Measurements from ENCODE around the gene FRRS1L.

FRRS1L gene

DNA sequence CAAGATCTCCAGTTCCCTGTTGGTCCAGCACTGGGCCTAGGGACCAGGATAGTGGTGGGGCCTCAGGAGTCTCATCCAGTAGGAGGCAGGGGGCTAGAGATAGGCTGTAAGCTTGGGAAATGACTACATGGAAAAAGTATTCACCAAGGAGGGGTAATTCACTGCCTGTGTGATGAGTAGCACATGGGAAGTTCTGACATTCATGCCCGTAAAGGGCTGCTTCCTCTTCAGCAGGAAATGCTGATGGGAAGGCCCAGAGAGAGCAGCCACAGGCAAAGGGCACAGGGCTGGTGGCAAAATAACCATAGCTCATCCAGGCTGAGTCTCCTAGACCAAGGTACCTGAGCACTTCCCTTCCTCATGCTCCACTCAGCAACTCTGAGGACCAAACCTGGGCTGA lies 23.1 kb upstream of the FRRS1L start:
- DNase-seq (ENCODE audit: low read depth): no peak
- TF ChIP-seq, protein P1, sequence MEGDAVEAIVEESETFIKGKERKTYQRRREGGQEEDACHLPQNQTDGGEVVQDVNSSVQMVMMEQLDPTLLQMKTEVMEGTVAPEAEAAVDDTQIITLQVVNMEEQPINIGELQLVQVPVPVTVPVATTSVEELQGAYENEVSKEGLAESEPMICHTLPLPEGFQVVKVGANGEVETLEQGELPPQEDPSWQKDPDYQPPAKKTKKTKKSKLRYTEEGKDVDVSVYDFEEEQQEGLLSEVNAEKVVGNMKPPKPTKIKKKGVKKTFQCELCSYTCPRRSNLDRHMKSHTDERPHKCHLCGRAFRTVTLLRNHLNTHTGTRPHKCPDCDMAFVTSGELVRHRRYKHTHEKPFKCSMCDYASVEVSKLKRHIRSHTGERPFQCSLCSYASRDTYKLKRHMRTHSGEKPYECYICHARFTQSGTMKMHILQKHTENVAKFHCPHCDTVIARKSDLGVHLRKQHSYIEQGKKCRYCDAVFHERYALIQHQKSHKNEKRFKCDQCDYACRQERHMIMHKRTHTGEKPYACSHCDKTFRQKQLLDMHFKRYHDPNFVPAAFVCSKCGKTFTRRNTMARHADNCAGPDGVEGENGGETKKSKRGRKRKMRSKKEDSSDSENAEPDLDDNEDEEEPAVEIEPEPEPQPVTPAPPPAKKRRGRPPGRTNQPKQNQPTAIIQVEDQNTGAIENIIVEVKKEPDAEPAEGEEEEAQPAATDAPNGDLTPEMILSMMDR (IDR thresholded peaks at IDR 0.05; ENCODE audit: control insufficient read depth, insufficient read depth, low read depth, low read length, missing control alignments): no peak
- no peak overlapping the region for H3K4me3 ChIP-seq (ENCODE audit: control insufficient read depth, low read depth, low read length)

DNA sequence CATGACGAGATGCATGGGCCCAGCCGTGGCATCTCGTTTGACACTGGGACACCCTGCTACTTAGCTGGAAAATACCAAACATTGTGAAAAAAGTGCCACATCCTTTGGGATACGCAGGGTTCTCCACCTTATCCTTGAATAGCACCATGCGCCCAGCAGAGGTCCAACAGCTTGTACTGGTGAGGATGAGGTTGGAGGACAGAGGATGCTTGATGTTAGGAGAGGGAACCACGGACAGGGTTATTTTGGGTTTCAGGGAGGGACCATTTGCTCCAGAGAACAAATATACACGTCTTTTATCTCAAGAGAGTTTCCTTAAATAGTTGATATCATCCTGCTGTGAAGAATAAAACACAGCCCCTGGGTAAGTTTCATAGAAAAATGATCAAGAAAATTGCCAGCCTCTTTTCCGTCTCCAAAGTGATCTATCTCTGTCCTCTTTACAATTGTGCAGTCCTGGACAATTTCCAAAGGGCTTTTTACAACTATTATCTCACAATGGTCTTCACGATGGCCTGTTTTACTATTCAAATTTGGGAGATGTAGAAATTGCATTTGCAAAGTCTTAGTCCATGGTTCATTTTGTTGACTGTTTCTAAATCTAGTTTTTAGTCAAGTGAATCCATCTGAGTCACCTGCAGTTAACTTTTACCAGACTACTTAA lies 19.9 kb upstream of the FRRS1L start:
- H3K4me3 ChIP-seq (ENCODE audit: control insufficient read depth, low read depth, low read length): no peak overlapping the region
- TF ChIP-seq, protein P1 (IDR thresholded peaks at IDR 0.05; ENCODE audit: control insufficient read depth, insufficient read depth, low read depth, low read length, missing control alignments): no peak
- DNase-seq (ENCODE audit: low read depth): no peak

DNA sequence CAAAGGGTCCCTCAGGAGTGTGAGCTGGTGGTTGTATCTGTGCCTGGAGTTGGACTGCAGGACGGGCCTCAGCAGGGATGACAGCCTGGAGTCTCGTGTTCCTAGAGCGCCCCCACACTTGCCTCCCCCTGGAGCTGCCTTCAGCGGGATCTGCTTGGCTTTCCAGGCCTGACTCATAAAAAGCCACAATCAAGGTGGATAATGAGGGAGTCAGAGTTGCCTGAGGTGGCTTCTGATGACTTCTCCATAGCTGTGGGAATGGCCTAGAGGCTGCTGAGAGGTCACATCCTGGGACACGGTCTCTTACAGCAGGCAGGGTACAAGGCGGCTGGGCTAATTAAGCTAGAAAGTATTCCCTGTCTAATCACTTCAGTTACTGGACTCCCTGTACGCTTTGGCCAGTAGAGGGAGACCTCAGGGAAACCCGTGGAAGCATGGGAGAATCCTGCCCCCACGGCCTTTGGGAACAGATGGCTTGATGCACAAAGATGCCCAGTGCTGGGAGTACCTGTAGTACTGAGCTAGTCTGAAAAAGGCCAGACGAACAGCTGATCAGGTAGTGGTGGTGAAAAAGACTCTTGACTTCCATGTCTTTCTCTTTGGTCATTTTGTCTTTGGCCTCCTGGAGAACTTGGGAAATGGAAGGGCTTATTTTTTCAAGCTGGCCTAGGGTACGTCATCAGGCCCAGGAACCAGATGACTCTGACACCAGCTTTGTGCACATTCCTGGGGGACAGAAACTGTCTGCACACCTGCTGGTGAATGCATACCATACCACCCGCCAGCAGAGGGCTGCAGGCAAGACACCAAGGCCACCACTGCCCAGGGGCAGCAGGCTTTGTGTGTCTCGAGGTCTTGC lies 16.1 kb upstream of the FRRS1L start:
- TF ChIP-seq, protein P1 (IDR thresholded peaks at IDR 0.05; ENCODE audit: control insufficient read depth, insufficient read depth, low read depth, low read length, missing control alignments): peak; percentile 60
- no peak overlapping the region for H3K4me3 ChIP-seq (ENCODE audit: control insufficient read depth, low read depth, low read length)
- no peak for DNase-seq (ENCODE audit: low read depth)

DNA sequence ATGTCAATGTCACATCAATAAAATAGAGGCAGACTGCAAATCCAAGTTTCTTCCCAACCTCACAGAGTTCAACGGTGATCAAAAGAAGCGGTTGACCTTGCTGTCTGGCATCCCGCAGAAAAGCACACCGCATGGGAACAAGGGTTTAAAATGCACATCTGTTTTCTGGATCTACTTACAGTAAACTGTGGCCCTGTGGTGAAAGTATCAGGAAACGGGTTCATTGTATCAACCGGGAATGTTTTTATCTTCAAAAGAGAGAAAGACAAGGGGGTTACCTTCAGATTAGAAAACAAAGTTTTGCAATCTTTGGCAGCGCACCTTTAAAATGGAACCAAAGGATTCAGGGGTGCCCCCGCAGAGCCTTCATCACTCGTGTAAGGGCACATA lies 15.5 kb upstream of the FRRS1L start:
- TF ChIP-seq, protein P1 (IDR thresholded peaks at IDR 0.05; ENCODE audit: control insufficient read depth, insufficient read depth, low read depth, low read length, missing control alignments): no peak

DNA sequence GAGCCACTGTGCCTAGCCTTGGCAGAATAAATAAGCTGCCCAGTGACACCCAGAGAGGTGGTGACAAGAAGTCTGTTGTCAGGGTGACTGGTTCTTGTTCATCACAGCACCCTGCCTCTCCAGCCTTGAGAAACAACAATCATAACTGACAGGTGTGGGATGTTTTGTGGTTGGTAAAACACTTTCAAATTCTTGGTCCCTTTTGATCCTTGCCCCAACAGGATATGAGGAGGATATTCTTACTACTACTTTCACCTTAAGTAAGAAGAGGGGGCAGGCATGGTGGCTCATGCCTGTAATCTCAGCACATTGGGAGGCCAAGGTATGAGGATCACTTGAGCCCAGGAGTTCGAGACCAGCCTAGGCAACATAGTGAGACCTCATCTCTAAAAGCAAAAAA lies 14.2 kb upstream of the FRRS1L start:
- no peak for DNase-seq (ENCODE audit: low read depth)
- TF ChIP-seq, protein P1 (IDR thresholded peaks at IDR 0.05; ENCODE audit: control insufficient read depth, insufficient read depth, low read depth, low read length, missing control alignments): no peak
- no peak overlapping the region for H3K4me3 ChIP-seq (ENCODE audit: control insufficient read depth, low read depth, low read length)

More for the DNA sequence above, 15.5 kb upstream of the FRRS1L start:
- no peak for DNase-seq (ENCODE audit: low read depth)
- no peak overlapping the region for H3K4me3 ChIP-seq (ENCODE audit: control insufficient read depth, low read depth, low read length)

DNA sequence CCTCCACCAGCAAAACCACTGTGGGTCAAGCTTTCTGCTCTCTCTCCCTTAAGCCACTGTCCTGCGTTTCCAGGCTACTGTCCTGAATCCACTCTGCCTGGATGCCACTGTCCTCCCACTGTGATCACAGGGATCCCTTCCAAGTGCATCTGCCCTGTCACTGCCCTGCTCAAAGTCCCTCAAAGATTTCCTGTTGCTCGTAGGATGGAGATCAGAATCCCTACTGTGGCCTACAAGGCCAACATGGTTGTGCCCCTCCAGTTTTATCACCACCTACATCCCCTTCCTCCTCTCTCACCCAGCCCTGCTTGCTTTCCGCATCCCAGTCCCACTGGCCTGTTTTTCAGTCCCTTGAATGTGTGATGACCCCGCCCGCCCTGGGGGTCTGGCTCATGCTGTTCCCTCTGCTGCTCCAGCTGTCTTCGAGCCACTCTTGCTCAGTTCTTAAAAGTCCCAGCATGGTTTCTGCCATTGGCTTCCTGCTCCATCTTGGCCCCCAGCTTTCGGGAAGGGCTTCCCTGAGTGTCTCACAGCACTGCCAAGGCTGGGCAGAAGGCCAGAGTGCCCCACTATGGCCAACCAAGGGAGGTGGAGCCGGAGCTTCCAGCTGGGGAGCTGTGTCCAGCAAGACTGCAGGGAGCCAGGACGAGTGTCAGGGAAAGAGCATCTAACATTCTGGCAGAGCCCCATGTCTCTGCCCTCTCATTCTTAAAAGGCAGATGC lies 12.9 kb upstream of the FRRS1L start:
- TF ChIP-seq, protein P1 (IDR thresholded peaks at IDR 0.05; ENCODE audit: control insufficient read depth, insufficient read depth, low read depth, low read length, missing control alignments): no peak
- DNase-seq (ENCODE audit: low read depth): no peak
- no peak overlapping the region for H3K4me3 ChIP-seq (ENCODE audit: control insufficient read depth, low read depth, low read length)
